HL-60 (cell line): ENCODE measurements around the gene TDRD12.

Experiments
- DNase-seq, 2 experiments: peaks; one replicate each; pipeline ENCODE4 v3.0.0-alpha.2; 2010 to 2020; ENCODE audit warnings: low read depth in 1 of 2, low spot score in 1 of 2
- H3K27ac ChIP-seq: fragments of 250-450 bp; sonication (Bioruptor Pico); replicated peaks from 2 replicates; pipeline ENCODE4 v1.5.1; 2020; ENCODE audit warnings: mild to moderate bottlenecking, moderate library complexity
- H3K27me3 ChIP-seq: fragments of 250-450 bp; sonication (Bioruptor Pico); 2 replicates; pipeline ENCODE4 v1.5.1; 2021; ENCODE audit warnings: mild to moderate bottlenecking, moderate library complexity; ENCODE audit not compliant: insufficient read depth, poor library complexity, severe bottlenecking
- H3K4me3 ChIP-seq: replicated peaks from 2 replicates; pipeline ENCODE4 v1.5.1; 2011; ENCODE audit warnings: mild to moderate bottlenecking, control low read depth, low read length; ENCODE audit not compliant: insufficient read depth
- GABPA ChIP-seq: IDR thresholded peaks from 2 replicates; pipeline ENCODE4 v1.6.1; 2012; ENCODE audit warnings: low read depth
- POLR2AphosphoS5 ChIP-seq: IDR thresholded peaks from 2 replicates; pipeline ENCODE4 v1.6.1; 2012; ENCODE audit warnings: low read depth
- SPI1 ChIP-seq: IDR thresholded peaks from 2 replicates; pipeline ENCODE4 v1.6.1; 2012; ENCODE audit warnings: low read depth, mild to moderate bottlenecking, borderline replicate concordance
- TF ChIP-seq, protein P1 (sequence below): IDR thresholded peaks from one replicate; pipeline ENCODE4 v1.5.1; 2011; ENCODE audit warnings: low read length, control low read depth, inconsistent platforms; ENCODE audit not compliant: insufficient read depth
- TF ChIP-seq, protein P2 (sequence below): IDR thresholded peaks from 2 replicates; pipeline ENCODE4 v1.6.1; 2012; ENCODE audit warnings: low read depth; ENCODE audit not compliant: insufficient replicate concordance

TDRD12 gene

DNA sequence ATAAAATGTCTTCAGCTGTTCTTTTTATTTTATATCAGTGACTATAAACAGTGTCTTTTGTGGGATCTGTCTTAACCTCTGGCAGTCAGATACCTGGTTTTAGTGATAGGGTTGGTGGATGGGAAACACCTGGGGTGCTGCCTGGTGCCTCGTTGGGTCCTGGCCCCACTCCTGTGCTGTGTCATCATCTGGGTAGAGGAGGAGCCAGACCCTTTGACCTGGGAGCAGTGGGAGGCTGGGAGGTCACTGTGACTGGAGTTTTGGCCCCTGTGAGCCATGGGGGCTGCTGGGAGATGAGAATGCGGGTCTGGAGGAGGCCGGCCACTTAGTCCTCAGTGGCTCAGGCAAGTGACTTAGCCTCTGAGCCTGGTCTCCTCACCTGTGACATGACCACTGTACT lies 29.4 kb downstream of the TDRD12 start:
- no peak overlapping the region for H3K27ac ChIP-seq
- TF ChIP-seq, protein P1, sequence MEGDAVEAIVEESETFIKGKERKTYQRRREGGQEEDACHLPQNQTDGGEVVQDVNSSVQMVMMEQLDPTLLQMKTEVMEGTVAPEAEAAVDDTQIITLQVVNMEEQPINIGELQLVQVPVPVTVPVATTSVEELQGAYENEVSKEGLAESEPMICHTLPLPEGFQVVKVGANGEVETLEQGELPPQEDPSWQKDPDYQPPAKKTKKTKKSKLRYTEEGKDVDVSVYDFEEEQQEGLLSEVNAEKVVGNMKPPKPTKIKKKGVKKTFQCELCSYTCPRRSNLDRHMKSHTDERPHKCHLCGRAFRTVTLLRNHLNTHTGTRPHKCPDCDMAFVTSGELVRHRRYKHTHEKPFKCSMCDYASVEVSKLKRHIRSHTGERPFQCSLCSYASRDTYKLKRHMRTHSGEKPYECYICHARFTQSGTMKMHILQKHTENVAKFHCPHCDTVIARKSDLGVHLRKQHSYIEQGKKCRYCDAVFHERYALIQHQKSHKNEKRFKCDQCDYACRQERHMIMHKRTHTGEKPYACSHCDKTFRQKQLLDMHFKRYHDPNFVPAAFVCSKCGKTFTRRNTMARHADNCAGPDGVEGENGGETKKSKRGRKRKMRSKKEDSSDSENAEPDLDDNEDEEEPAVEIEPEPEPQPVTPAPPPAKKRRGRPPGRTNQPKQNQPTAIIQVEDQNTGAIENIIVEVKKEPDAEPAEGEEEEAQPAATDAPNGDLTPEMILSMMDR, result no peak
- TF ChIP-seq POLR2AphosphoS5 (no peak), SPI1 (no peak), GABPA (no peak)
- TF ChIP-seq, protein P2, sequence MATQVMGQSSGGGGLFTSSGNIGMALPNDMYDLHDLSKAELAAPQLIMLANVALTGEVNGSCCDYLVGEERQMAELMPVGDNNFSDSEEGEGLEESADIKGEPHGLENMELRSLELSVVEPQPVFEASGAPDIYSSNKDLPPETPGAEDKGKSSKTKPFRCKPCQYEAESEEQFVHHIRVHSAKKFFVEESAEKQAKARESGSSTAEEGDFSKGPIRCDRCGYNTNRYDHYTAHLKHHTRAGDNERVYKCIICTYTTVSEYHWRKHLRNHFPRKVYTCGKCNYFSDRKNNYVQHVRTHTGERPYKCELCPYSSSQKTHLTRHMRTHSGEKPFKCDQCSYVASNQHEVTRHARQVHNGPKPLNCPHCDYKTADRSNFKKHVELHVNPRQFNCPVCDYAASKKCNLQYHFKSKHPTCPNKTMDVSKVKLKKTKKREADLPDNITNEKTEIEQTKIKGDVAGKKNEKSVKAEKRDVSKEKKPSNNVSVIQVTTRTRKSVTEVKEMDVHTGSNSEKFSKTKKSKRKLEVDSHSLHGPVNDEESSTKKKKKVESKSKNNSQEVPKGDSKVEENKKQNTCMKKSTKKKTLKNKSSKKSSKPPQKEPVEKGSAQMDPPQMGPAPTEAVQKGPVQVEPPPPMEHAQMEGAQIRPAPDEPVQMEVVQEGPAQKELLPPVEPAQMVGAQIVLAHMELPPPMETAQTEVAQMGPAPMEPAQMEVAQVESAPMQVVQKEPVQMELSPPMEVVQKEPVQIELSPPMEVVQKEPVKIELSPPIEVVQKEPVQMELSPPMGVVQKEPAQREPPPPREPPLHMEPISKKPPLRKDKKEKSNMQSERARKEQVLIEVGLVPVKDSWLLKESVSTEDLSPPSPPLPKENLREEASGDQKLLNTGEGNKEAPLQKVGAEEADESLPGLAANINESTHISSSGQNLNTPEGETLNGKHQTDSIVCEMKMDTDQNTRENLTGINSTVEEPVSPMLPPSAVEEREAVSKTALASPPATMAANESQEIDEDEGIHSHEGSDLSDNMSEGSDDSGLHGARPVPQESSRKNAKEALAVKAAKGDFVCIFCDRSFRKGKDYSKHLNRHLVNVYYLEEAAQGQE, result no peak
- no peak for DNase-seq
- no peak overlapping the region for H3K4me3 ChIP-seq
- no peaks in the 10 kb centered on the region for H3K27me3 ChIP-seq

DNA sequence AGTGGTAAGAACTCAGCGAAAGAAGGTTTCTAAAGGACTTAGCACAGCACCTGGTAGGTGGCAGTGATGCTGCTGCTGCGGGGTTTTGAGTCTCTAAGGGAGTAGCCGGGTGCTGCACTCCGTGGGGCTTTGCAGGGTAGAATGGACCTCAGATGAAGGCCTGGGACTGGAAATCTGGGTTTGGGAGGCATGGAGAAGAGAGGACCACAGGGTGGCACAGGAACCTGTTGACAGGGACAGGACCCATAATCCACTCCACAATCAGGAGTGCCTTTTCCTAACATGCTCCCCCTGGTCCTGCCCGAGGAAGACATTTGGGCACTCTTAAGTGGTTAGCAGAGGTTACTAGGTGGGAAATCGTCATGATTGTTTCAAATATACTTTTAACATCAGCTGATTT lies 29.8 kb downstream of the TDRD12 start:
- Histone ChIP-seq H3K27ac (no peak overlapping the region), H3K27me3 (no peaks in the 10 kb centered on the region), H3K4me3 (no peak overlapping the region)
- TF ChIP-seq SPI1, result no peak
- DNase-seq, result no peak

DNA sequence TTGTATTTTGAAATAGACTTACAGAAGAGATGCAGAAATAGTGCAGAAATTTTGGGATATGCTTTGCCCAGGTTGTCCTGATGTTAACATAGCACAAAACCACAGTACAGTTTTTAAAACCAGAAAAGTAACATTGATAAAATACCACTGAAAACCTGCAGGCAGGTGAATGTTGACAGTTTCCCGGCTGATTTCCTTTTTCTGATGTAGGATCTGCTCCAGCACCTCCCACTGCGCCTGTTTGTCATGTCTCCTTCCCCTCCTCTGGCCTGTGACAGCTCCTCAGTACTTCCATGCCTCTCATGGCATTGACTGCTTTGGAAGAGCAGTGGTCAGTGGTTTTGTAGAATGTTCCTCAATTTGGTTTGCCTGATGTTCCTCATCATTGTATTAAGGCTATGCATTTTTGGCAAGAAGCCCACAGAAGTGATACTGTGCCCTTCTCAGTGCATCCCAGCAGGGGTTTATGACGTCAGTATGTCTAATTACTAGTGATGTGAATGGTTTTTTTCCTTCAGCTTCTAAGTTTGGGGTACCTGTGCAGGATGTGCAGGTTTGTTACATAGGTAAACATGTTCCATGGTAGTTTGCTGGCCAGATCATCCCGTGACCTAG lies 31.0 kb downstream of the TDRD12 start:
- H3K4me3 ChIP-seq, result no peak overlapping the region
- TF ChIP-seq, protein P1, result no peak
- TF ChIP-seq SPI1 (no peak), GABPA (no peak), POLR2AphosphoS5 (no peak)
- TF ChIP-seq, protein P2, result no peak
- no peaks in the 10 kb centered on the region for H3K27me3 ChIP-seq
- peak in 1 of 2 experiments; percentile 62 for DNase-seq
- no peak overlapping the region for H3K27ac ChIP-seq

DNA sequence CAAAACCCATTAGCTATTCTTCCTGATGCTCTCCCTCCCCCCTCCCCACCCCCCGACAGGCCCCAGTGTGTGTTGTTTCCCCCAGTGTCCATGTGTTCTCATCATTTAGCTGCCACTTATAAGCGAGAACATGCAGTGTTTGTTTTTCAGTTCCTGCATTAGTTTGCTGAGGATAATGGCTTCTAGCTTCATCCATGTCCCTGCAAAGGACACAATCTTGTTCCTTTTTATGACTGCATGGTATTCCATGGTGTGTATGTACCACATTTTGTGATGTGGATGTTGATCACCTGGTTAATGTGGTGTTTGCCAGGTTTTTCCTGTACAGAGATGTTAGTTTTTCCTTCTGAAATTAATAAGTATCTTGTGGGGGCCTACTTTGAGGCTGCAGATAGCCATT lies 31.5 kb downstream of the TDRD12 start:
- H3K27me3 ChIP-seq, result no peaks in the 10 kb centered on the region
- no peak overlapping the region for H3K27ac ChIP-seq
- TF ChIP-seq, protein P1, result no peak
- TF ChIP-seq SPI1, result no peak
- no peak for DNase-seq
- no peak overlapping the region for H3K4me3 ChIP-seq
